Renal cortical epithelial cell (primary cell): ENCODE data around the gene ARRDC5. TPM values are rescaled to one million over a fixed set of nuclear protein-coding genes. Genes with fewer than 3 reads are reported as not detected.
"Not testable (repeated sequence)": the region's sequence is repeated elsewhere in the genome, so short reads cannot be mapped to it uniquely, and the experiment has no call there.

Experiments used
- DNase-seq: peaks from one replicate; pipeline ENCODE4 v3.0.0-alpha.2; 2011; ENCODE audit warnings: low read depth
- total RNA-seq: library from RNA; depleted of rRNA; stranded (reverse); fragments of >200 nt; gene quantifications from 2 replicates; pipeline ENCODE4 v1.2.3, GENCODE V29; 2014

Gene ARRDC5
- total RNA-seq, 1 donor from 2014 or later, result not detected

GRCh38 chr19:4910594-4911281 is 8.0 kb upstream of the ARRDC5 start:
- peak; percentile 17 for DNase-seq

GRCh38 chr19:4909897-4910593 is 7.3 kb upstream of the ARRDC5 start:
- peak; percentile 51 for DNase-seq

DNA sequence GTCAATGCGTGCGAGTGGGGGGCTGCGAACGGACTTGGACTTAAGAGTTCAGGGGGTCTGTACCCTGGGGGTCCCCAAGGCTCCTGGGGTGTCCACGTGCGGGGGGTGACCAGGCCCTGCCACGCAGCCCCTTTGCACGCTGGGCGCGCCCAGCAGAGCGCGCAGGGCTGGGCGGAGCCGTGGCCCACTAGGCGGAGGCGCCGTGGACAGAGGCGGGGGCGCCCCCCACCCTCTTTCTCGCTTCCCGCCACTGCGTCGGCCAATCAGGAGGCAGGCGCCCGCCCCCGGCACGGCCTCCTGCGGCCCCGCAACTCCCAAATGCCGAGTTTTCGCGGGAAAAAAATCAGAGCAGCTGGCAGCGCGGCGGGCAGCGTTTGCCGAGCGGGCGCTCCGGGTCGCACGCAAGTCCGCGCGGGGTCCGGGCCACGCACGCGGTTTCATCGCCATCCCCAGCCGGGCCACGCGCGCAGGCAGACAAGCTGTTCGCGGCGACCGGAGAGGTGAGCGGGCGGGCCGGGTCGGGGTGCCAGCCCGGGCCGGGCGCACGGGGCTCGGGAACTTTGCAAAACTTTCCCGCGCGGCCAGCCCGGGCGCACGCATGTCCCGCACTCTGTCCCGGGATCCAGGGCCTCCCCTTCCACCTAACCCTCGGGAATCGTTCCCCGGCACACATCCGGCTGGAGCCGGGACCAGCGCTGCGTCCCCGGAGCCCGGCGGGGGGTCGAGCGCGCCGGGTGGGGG is 6.6 kb upstream of the ARRDC5 start, which contains the start of gene UHRF1:
UHRF1 (plus strand) TSS at position 346 of the 741 bp plus-strand sequence. CDS start 1,385 bp downstream, outside the sequence.
- DNase-seq, result no peak

- DNase-seq, result no peak
These were observed 6.1 kb upstream of the ARRDC5 start for GRCh38 chr19:4908781-4909155.

DNA sequence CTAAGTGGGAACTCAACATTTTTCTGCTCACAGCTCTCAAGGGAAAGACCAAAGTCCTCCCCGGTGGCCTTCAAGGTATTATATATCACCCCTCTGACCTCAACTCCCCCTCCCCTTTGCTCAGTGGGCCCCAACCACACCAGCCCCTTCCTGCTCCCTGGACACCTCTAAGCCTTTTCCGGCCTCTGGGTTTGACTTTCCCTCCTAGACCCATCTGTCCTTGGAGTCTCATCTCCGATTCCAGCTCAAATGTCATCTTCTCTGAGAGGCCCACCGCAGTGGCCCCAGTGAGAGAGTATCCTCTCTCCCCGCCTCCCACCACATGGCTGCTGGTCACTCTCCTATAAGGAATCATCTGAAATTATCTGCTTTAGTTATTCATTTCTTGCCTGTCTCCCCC is 5.7 kb upstream of the ARRDC5 start:
- DNase-seq, result no peak

GRCh38 chr19:4906963-4907362 is 4.3 kb upstream of the ARRDC5 start:
- DNase-seq, result no peak

GRCh38 chr19:4904481-4904880 is 1.8 kb upstream of the ARRDC5 start:
- DNase-seq, result no peak

GRCh38 chr19:4900879-4901278 is 1.8 kb downstream of the ARRDC5 start:
- DNase-seq, result not testable (repeated sequence)

DNA sequence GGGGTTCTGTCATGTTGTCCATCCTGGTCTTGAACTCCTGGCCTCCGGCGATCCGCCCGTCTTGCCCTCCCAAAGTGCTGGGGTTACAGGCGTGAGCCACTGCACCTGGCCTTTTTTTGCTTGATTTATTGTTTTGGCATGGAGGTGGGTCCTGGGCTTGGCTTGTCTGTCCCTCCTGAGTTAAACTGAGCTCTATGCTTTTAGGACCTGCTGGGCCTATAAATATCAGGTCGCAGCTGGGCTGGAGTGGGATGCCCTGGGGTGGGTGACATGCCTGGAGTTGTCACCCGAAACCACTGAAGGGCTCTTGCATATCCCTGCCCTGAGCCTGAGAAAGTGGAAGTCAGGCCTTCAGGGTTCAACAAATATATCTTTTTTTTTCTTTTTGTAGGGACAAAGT is 5.5 kb downstream of the ARRDC5 start:
- no peak for DNase-seq

- peak; percentile 71 for DNase-seq
These were observed 6.3 kb downstream of the ARRDC5 start for GRCh38 chr19:4896372-4896771.

- not testable (repeated sequence) for DNase-seq
These were observed 9.7 kb downstream of the ARRDC5 start for GRCh38 chr19:4892962-4893361.

DNA sequence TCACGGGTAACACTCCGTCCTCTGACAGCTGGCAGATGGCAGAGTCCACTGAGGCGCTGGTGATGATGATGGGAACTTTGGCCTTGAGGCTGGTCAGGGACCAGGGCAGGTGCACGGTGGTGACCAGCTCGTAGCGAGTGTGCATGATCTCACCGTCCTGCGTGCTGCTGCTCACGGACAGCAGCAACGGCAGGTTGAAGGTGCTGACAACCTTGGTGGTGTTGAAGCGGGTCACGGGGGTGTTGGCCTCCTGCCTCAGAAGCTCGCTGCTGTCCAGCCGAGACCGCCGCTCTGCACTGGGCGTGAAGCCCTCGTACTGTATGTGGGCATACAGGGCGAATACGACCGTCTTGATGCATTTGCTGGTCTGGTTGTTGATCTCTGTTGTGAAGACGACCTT is 11.6 kb downstream of the ARRDC5 start:
- DNase-seq, result no peak

- DNase-seq, result peak; percentile 70
These were observed 13.5 kb downstream of the ARRDC5 start for GRCh38 chr19:4889034-4889815.

DNA sequence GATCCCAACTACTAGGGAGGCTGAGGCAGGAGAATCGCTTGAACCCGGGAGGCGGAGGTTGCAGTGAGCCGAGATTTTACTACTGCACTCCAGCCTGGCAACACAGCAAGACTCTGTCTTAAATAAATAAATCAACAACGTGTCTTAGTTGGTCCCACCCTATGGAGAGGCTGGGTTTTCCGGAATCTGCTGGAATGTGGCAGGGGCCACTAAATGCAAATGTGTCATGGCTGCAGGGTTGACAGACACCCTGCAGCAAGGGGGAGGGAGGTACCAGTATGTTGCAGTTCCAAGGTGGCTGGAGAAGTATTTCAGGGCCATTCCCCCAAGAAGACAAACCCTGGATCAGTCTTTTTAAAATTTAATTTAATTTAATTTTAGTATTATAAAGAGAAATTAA is 14.9 kb downstream of the ARRDC5 start:
- not testable (repeated sequence) for DNase-seq

DNA sequence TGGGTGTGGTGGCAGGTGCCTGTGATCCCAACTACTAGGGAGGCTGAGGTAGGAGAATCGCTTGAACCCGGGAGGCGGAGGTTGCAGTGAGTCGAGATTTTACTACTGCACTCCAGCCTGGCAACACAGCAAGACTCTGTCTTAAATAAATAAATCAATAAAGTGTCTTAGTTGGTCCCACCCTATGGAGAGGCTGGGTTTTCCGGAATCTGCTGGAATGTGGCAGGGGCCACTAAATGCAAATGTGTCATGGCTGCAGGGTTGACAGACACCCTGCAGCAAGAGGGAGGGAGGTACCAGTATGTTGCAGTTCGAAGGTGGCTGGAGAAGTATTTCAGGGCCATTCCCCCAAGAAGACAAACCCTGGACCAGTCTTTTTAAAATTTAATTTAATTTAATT is 17.7 kb downstream of the ARRDC5 start:
- not testable (repeated sequence) for DNase-seq

DNA sequence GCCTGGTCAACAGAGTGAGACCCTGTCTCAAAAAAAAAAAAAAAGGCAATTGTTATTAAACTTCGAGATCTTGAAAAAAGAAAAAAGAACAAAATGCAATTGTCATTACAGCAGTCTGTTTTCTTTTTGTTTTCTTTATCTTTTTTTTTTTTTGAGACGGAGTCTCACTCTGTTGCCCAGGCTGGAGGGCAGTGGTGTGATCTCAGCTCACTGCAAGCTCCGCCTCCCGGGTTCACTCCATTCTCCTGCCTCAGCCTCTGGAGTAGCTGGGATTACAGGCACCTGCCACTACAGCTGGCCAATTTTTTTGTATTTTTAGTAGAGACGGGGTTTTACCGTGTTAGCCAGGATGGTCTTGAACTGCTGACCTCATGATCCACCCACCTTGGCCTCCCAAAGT is 19.8 kb downstream of the ARRDC5 start:
- not testable (repeated sequence) for DNase-seq

DNA sequence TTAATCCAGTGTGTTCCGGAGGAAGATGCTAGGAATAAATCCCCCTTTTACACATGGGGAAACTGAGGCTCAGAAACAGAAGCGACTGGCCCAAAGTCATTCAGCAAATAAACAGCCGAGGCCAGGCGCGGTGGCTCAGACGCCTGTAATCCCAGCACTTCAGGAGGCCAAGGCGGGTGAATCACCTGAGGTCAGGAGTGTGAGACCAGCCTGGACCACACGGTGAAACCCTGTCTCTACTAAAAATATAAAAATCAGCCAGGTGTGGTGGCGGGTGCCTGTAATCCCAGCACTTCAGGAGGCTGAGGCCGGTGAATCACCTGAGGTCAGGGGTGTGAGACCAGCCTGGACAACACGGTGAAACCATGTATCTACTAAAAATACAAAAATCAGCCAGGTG is 23.7 kb downstream of the ARRDC5 start:
- peak; percentile 17 for DNase-seq

DNA sequence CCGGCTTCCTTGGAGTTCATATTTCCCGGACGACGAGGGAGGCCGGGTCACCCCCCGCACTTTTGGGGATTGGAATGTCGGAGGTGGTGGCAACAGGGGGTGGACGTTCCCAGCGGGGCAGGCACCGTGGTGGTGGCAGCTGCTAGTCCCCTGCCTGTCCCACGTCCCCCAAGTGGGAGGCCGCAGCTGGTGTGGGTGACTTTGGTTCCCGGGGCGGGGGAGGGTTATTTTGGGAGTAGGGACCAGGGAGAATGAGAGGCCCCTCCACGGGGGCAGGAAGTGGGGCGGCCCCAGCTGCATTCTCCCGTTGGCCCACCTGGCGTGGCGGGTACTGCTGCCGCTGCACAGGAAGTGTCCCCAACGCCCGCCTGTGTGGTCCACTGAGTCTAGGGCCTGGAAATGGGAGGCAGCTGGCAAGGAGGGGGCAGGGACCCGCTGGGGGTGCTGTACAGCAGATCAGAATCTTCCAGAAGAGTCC is 24.2 kb downstream of the ARRDC5 start:
- no peak for DNase-seq

GRCh38 chr19:4877753-4878490 is 24.8 kb downstream of the ARRDC5 start:
- DNase-seq, result no peak

DNA sequence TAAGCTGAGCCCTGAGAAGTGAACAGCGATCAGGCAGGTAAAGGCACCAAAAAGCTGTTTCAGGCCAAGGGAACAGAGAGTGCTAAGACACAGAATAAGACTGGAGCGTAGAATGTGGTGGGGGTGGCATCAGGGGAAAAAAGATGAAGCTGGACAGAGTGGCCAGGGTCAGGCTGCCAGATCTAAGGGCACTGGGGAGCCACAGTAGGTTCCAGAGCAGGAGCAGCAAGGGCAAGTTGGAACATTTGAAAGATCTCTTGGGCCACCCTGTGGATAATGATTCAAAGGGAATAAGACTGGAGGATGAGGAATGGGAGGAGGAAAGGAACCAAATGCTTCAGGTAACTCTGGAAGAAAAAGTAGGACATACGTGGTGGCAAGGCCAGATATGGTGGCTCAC is 28.8 kb downstream of the ARRDC5 start:
- DNase-seq, result no peak

- DNase-seq, result no peak
These were observed 31.0 kb downstream of the ARRDC5 start for GRCh38 chr19:4871711-4872110.
